Parathyroid adenoma (tissue), 2 donors: ENCODE measurements around the gene SLC34A3.
"Not testable (repeated sequence)": the region's sequence is repeated elsewhere in the genome, so short reads cannot be mapped to it uniquely, and the experiment has no call there.

Experiments used
- H2AFZ ChIP-seq: fragments of 300-600 bp; sonication (generic); one replicate; pipeline ENCODE4 v1.7.0; 2017; ENCODE audit warnings: antibody characterized with exemption, mild to moderate bottlenecking
- H3K27ac ChIP-seq: fragments of 300-600 bp; sonication (generic); one replicate; pipeline ENCODE4 v1.7.0; 2017
- H3K27me3 ChIP-seq: fragments of 300-600 bp; sonication (generic); one replicate; pipeline ENCODE4 v1.7.0; 2017; ENCODE audit warnings: low read length; ENCODE audit not compliant: control insufficient read depth, insufficient read depth
- H3K36me3 ChIP-seq: fragments of 300-600 bp; sonication (generic); one replicate; pipeline ENCODE4 v1.7.0; 2017; ENCODE audit warnings: low read length; ENCODE audit not compliant: control insufficient read depth, insufficient read depth
- H3K4me1 ChIP-seq: fragments of 300-600 bp; sonication (generic); one replicate; pipeline ENCODE4 v1.7.0; 2017; ENCODE audit warnings: control low read depth
- H3K4me2 ChIP-seq: fragments of 300-600 bp; sonication (generic); one replicate; pipeline ENCODE4 v1.7.0; 2017; ENCODE audit warnings: low read length
- H3K4me3 ChIP-seq: fragments of 300-600 bp; sonication (generic); one replicate; pipeline ENCODE4 v1.7.0; 2017; ENCODE audit warnings: low read depth, low read length
- H3K79me2 ChIP-seq: fragments of 300-600 bp; sonication (generic); one replicate; pipeline ENCODE4 v1.7.0; 2017; ENCODE audit warnings: control low read depth
- H3K9ac ChIP-seq: fragments of 300-600 bp; sonication (generic); one replicate; pipeline ENCODE4 v1.7.0; 2017; ENCODE audit warnings: mild to moderate bottlenecking
- H3K9me3 ChIP-seq: fragments of 300-600 bp; sonication (generic); one replicate; pipeline ENCODE4 v1.7.0; 2017; ENCODE audit warnings: low read length; ENCODE audit not compliant: control insufficient read depth
- CTCF ChIP-seq: fragments of 300-600 bp; sonication (generic); IDR thresholded peaks from one replicate; pipeline ENCODE4 v1.7.0; 2017; ENCODE audit warnings: antibody characterized with exemption, mild to moderate bottlenecking
- donor health status: primary hyperparathyroidism.

The SLC34A3 gene

GRCh38 chr9:137256362-137256761 lies 25.7 kb downstream of the SLC34A3 start:
- Histone ChIP-seq H3K27ac (no peak overlapping the region), H3K27me3 (no peaks in the 10 kb centered on the region), H3K79me2 (no peaks in the 10 kb centered on the region), H3K4me1 (peaks cover 3% of the 10 kb centered on the region), H3K9me3 (no peaks in the 10 kb centered on the region), H3K4me3 (peak overlapping the region; percentile 88), H3K36me3 (no peaks in the 10 kb centered on the region), H3K4me2 (peak overlapping the region; percentile 55), H3K9ac (no peak overlapping the region), H2AFZ (no peak overlapping the region)
- TF ChIP-seq CTCF, result no peak

- Histone ChIP-seq H3K4me2 (no peak overlapping the region), H3K27me3 (no peaks in the 10 kb centered on the region), H3K4me3 (no peak overlapping the region), H3K9ac (no peak overlapping the region), H3K9me3 (no peaks in the 10 kb centered on the region), H2AFZ (no peak overlapping the region), H3K36me3 (no peaks in the 10 kb centered on the region), H3K4me1 (peaks cover 3% of the 10 kb centered on the region), H3K27ac (no peak overlapping the region), H3K79me2 (no peaks in the 10 kb centered on the region)
- no peak for TF ChIP-seq CTCF
These were observed 26.2 kb downstream of the SLC34A3 start for GRCh38 chr9:137256856-137257255.

DNA sequence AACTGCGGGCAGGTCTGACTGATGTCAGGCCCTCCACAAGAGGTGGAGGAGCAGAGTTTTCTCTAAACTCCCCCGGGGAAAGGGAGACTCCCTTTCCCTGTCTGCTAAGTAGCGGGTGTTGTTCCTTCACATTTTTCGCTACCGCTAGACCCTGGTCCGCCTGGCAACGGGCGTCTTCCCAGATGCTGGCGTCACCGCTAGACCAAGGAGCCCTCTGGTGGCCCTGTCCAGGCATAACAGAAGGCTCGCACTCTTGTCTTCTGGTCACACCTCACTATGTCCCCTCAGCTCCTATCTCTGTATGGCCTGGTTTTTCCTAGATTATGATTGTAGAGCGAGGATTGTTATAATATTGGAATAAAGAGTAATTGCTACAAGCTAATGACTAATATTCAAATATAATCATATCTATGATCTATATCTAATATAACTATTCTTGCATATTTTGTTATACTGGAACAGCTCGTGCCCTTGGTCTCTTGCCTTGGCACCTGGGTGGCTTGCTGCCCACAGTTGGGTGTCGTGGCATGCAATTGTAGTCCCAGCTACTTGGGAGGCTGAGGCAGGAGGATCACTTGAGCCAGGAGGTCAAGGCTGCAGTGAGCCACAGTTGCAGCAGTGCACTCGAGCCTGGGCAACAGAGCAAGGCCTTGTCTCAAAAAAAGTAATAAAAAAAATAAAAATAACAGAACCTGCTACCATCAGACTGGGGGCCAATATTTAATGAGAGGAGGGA lies 31.6 kb downstream of the SLC34A3 start:
- not testable (repeated sequence) for H3K4me1 ChIP-seq, H3K4me2 ChIP-seq, H2AFZ ChIP-seq, H3K79me2 ChIP-seq, H3K36me3 ChIP-seq, H3K27me3 ChIP-seq, H3K9ac ChIP-seq, H3K9me3 ChIP-seq, H3K27ac ChIP-seq, H3K4me3 ChIP-seq
- TF ChIP-seq CTCF, result peak; percentile 31

DNA sequence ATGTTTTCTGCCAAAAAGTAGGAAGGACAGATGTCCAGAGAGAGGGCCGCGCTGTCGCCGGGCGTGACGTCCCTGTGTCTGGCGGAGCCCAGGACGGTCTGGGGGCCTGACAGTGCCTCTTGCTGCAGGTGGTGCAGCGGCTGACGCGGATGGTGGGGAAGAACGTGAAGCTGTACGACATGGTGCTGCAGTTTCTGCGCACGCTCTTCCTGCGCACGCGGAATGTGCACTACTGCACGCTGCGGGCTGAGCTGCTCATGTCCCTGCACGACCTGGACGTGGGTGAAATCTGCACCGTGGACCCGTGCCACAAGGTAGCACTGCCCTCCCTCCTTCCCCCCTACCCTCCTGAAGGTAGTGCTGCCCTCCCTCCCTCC lies 32.2 kb downstream of the SLC34A3 start:
- Histone ChIP-seq H3K4me2 (no peak overlapping the region), H3K4me3 (no peak overlapping the region), H3K9me3 (no peaks in the 10 kb centered on the region), H2AFZ (no peak overlapping the region), H3K27me3 (no peaks in the 10 kb centered on the region), H3K79me2 (no peaks in the 10 kb centered on the region), H3K9ac (no peak overlapping the region), H3K36me3 (no peaks in the 10 kb centered on the region), H3K4me1 (no peaks in the 10 kb centered on the region), H3K27ac (no peak overlapping the region)
- no peak for TF ChIP-seq CTCF

- Histone ChIP-seq H3K9me3 (no peaks in the 10 kb centered on the region), H3K79me2 (no peaks in the 10 kb centered on the region), H3K4me2 (no peak overlapping the region), H3K36me3 (no peaks in the 10 kb centered on the region), H3K27ac (no peak overlapping the region), H3K9ac (no peak overlapping the region), H3K27me3 (no peaks in the 10 kb centered on the region), H2AFZ (no peak overlapping the region), H3K4me3 (no peak overlapping the region), H3K4me1 (peaks cover under 1% of the 10 kb centered on the region)
- TF ChIP-seq CTCF, result no peak
These were observed 32.8 kb downstream of the SLC34A3 start for GRCh38 chr9:137263506-137263905.
